NT2/D1 (cell line): ENCODE measurements around the gene CARD19.

Experiments used
- DNase-seq: peaks from one replicate; pipeline ENCODE4 v3.0.0-alpha.2; 2011; ENCODE audit warnings: low read depth, low spot score
- H3K27me3 ChIP-seq: 2 replicates; pipeline ENCODE4 v1.6.0; 2011; ENCODE audit warnings: mild to moderate bottlenecking; ENCODE audit not compliant: insufficient read length, insufficient read depth
- H3K36me3 ChIP-seq: 2 replicates; pipeline ENCODE4 v1.6.1; 2011; ENCODE audit warnings: mild to moderate bottlenecking, low read length, mixed read lengths; ENCODE audit not compliant: insufficient read depth, insufficient read length
- H3K4me1 ChIP-seq: 2 replicates; pipeline ENCODE4 v1.5.1; 2011; ENCODE audit not compliant: insufficient read depth, insufficient read length
- H3K4me3 ChIP-seq: 2 replicates; pipeline ENCODE4 v1.5.1; 2011; ENCODE audit warnings: low read depth; ENCODE audit not compliant: insufficient read length
- H3K9ac ChIP-seq: 2 replicates; pipeline ENCODE4 v1.6.0; 2011; ENCODE audit warnings: low read depth; ENCODE audit not compliant: insufficient read length
- H3K9me3 ChIP-seq: 2 replicates; pipeline ENCODE4 v1.5.1; 2011; ENCODE audit warnings: mild to moderate bottlenecking, low read length; ENCODE audit not compliant: insufficient read depth
- SUZ12 ChIP-seq: IDR thresholded peaks from 2 replicates; pipeline ENCODE4 v1.6.1; 2011; ENCODE audit not compliant: insufficient read length, insufficient read depth; ENCODE audit errors: extremely low read depth
- YY1 ChIP-seq: IDR thresholded peaks from 2 replicates; pipeline ENCODE4 v1.6.1; 2011; ENCODE audit not compliant: insufficient read length, insufficient read depth
- ZNF274 ChIP-seq: IDR thresholded peaks from 2 replicates; pipeline ENCODE4 v1.6.1; 2011; ENCODE audit warnings: mild to moderate bottlenecking, low read depth, low read length

The CARD19 gene, protein sequence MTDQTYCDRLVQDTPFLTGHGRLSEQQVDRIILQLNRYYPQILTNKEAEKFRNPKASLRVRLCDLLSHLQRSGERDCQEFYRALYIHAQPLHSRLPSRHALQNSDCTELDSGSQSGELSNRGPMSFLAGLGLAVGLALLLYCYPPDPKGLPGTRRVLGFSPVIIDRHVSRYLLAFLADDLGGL

DNA sequence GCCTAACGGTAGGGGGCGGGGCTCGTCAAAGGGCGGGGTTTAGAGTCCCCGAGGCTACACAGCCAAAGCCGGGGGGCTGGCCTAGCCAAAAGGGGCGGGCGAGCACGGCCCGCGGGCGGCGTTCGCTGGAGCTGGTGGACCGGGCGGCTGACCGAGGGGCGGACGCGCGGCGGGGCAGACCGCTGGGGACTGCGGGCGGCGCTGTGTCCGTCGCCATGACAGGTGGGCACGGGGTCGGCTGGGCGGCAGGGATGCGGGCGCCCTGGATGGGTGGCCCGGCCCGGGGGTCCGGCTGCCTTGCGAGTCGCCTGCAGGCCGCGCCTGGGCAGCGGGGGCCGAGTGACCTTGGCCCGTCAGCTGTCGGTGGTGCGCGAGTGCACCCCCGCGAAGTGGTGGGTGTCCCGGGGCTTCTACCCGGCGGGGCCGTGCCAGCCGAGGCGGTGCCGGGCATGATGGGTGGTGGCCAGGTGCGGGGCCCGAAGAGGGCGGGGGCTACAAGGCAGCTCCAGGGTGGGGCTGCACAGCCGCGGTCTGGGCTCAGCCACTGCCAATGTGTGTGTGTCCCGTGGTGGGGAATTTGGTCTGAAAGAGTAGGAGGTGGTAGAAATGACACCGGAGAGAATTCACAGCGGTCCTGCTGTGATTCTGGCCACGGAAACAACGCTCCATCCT, at the start of gene CARD19:
CARD19 (plus strand) TSS at position 87 of the 672 bp plus-strand sequence; CDS start at position 216, 129 bp downstream.
- Histone ChIP-seq H3K4me1 (peaks cover 20% of the 10 kb centered on the region), H3K9me3 (0 out of 2 replicates have a peak, but pooled peaks cover 2% of the 10 kb centered on the region)

DNA sequence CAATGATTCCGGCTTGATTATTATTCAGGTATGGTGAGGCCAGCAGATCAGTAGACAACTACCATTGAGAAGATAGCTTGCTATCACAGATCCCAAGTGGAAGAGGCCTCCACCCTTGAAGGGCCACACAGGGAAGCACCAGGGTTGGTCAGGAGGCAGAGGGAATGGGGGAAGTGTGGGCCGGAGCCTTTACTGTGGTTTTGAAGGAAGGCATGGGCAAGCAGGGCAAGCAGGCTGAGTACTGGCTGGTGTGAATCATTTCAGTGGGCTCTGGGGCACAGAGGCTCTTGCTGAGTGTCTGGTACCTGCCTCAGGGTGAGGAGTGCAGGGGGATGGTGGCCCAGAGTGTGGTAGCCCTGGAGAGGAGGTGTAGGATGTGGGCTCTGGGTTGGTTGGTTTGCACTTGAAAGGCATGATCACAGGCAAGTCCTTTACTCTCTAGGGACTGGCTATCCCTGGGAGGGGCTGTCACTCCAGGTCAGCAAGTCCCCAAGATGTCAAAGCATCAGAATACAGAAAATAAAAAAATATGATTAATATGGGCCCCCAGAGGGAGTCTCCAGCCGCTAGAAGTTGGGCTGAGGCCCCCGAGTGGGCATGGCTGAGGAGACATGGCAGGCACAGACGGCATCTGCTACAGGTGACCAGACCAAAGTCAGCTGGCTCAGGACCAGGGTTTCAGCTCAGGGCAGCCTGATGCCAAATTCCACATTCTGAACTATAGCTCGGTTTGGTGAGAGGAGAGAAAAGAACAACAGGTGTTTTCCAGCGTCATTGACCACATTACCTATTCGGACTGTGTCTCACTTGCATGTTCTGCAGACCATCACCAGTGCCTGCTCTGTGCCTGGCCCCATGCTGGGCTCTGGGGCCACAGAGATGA, 47.2 kb upstream of the CARD19 start:
- H3K9ac ChIP-seq, result no peak overlapping the region
- DNase-seq, result no peak
- peaks cover 13% of the 10 kb centered on the region for H3K4me1 ChIP-seq
- H3K4me3 ChIP-seq, result no peak overlapping the region
- no peaks in the 10 kb centered on the region for H3K27me3 ChIP-seq
- H3K36me3 ChIP-seq, result no peaks in the 10 kb centered on the region
- no peak for TF ChIP-seq YY1
- TF ChIP-seq ZNF274, result no peak
- no peak for TF ChIP-seq SUZ12
- no peaks in the 10 kb centered on the region for H3K9me3 ChIP-seq

More for the DNA sequence above, at the start of gene CARD19:
- DNase-seq, result no peak
- TF ChIP-seq YY1, result no peak
- TF ChIP-seq SUZ12, result no peak
- Histone ChIP-seq H3K36me3 (no peaks in the 10 kb centered on the region), H3K4me3 (peak within 1 kb of the TSS; percentile 84), H3K27me3 (peaks cover 8% of the 10 kb centered on the region), H3K9ac (peak within 1 kb of the TSS; percentile 88)

DNA sequence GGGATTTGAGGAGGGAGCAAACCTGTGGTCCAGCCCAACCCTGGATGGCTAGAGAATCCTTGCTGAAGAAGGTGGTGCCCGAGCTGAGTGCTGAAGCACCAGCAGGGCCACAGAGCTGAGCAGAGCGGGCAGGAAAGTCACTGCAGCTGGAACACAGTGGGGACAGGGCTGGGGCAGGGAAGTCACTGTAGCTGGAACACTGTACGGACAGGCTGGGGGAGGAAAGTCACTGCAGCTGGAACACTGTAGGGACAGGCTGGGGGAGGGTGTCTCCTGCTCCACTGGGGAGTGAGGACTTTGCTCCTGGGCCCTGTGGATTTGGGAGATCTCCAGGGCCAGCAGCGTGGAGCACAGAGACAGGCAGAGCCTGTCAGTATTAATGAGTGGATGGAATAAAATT, 46.5 kb upstream of the CARD19 start:
- Histone ChIP-seq H3K4me3 (no peak overlapping the region), H3K9me3 (no peaks in the 10 kb centered on the region), H3K9ac (no peak overlapping the region), H3K36me3 (no peaks in the 10 kb centered on the region), H3K4me1 (peaks cover 15% of the 10 kb centered on the region), H3K27me3 (no peaks in the 10 kb centered on the region)
- TF ChIP-seq SUZ12, result no peak
- no peak for TF ChIP-seq YY1
- TF ChIP-seq ZNF274, result no peak
- DNase-seq, result no peak

DNA sequence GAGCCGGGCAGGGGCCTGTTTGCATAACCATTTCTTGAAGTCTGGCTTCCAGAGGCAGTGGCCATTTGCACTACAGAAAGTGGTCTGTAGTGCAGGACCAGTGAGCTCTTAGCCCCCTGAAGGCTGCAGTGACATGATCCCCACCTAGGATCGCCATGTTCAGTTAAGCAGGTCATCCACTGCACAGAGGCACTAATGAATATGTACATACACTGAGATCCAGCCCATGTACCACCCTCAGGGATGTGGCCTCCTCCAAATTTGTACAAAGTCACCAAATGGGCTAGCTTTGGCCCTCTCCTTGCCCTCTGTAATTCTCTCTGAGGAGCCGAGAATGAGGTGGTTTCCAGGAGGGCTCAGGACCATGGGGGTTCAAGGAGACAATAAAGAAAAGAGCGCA, 45.8 kb upstream of the CARD19 start:
- no peak for DNase-seq
- H3K36me3 ChIP-seq, result no peaks in the 10 kb centered on the region
- H3K9me3 ChIP-seq, result no peaks in the 10 kb centered on the region
- no peaks in the 10 kb centered on the region for H3K27me3 ChIP-seq
- H3K4me1 ChIP-seq, result peaks cover 19% of the 10 kb centered on the region
- TF ChIP-seq SUZ12, result no peak
- no peak for TF ChIP-seq ZNF274
- no peak for TF ChIP-seq YY1
- H3K9ac ChIP-seq, result no peak overlapping the region
- no peak overlapping the region for H3K4me3 ChIP-seq

DNA sequence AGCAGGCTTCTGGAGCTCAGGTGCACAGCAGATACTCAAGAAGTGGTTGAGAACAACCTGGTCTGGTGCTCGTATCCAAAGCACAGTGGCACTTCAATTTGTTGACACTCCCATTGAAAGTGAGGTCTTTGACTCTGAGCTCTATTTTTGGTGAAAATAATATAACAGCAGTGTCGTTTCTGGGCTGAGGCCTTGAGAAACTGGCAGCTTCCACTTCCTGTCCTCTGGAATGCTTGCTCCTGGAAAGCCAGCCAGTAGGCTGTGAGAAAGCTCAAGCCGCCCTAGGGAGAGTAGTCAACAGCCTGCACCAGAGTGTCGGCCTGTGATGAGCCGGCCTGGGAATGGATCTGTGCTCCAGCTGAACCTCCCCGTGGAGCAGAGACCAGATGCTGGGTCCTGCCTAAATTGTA, 44.3 kb upstream of the CARD19 start:
- TF ChIP-seq ZNF274 (no peak), SUZ12 (no peak), YY1 (no peak)
- no peaks in the 10 kb centered on the region for H3K27me3 ChIP-seq
- H3K9me3 ChIP-seq, result no peaks in the 10 kb centered on the region
- no peak overlapping the region for H3K9ac ChIP-seq
- H3K4me1 ChIP-seq, result peaks cover 20% of the 10 kb centered on the region
- no peak for DNase-seq
- no peaks in the 10 kb centered on the region for H3K36me3 ChIP-seq
- no peak overlapping the region for H3K4me3 ChIP-seq

DNA sequence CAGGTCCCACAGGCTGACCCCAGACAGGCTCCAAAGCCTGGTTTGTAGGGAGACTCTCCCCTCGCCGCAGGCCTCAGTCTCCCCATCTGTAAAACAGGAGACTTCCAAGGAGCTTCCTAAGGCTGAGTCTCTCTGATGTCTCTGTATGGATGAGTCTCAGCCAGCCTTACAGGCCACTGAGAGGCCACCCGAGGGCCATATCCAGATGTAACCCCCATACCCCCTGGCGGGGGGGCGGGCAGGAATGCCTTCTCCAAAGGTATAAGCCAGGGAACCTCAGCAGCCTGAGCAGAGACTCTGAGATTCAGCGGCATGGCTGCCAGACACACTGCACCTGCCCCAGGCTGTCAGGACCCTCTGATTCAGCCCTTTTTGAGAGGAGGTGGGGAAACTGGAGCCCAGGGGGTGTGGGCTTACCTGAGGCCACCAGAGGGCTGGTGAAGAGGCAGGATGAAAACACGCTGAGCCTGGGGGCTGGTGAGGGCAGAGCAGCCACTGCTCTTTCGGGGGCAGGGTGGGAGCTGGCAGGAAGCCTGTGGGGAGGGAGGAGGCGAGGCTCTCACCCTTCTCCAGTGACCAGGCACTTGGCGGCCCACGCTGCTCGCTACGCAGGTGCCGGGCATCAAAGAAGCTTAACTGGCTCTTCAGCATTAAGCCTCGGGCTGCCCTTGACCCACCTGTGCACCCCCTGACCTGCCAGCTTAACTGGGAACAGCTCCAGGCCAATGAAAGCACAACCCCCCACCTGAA, 43.1 kb upstream of the CARD19 start:
- DNase-seq, result no peak
- peaks cover 31% of the 10 kb centered on the region for H3K4me1 ChIP-seq
- no peak for TF ChIP-seq ZNF274
- no peak for TF ChIP-seq YY1
- no peak for TF ChIP-seq SUZ12
- no peaks in the 10 kb centered on the region for H3K36me3 ChIP-seq
- no peaks in the 10 kb centered on the region for H3K9me3 ChIP-seq
- no peak overlapping the region for H3K9ac ChIP-seq
- H3K4me3 ChIP-seq, result no peak overlapping the region
- no peaks in the 10 kb centered on the region for H3K27me3 ChIP-seq
